Endothelial cell (in vitro differentiated cells): ENCODE data around the gene P3H2. TPM values are rescaled to one million over a fixed set of nuclear protein-coding genes. Genes with fewer than 3 reads are reported as not detected.

Experiments
- DNase-seq: peaks from one replicate; pipeline ENCODE4 v3.0.0; 2021; ENCODE audit warnings: low spot score
- H3K27ac Mint-ChIP-seq: one replicate; pipeline ENCODE4 v1.8.0; 2021; ENCODE audit warnings: mixed read lengths, inconsistent platforms; ENCODE audit not compliant: unreplicated experiment
- H3K27me3 Mint-ChIP-seq: one replicate; pipeline ENCODE4 v1.8.0; 2021; ENCODE audit warnings: mild to moderate bottlenecking, moderate library complexity, mixed read lengths, inconsistent platforms; ENCODE audit not compliant: unreplicated experiment
- H3K36me3 Mint-ChIP-seq: one replicate; pipeline ENCODE4 v1.8.0; 2021; ENCODE audit warnings: mild to moderate bottlenecking, low read depth, mixed read lengths, inconsistent platforms; ENCODE audit not compliant: unreplicated experiment
- H3K4me1 Mint-ChIP-seq: one replicate; pipeline ENCODE4 v1.8.0; 2021; ENCODE audit warnings: mild to moderate bottlenecking, mixed read lengths, inconsistent platforms; ENCODE audit not compliant: unreplicated experiment
- H3K4me3 Mint-ChIP-seq: one replicate; pipeline ENCODE4 v1.8.0; 2021; ENCODE audit warnings: mild to moderate bottlenecking, mixed read lengths, inconsistent platforms; ENCODE audit not compliant: unreplicated experiment
- H3K9me3 Mint-ChIP-seq: one replicate; pipeline ENCODE4 v1.8.0; 2021; ENCODE audit warnings: mixed read lengths, inconsistent platforms; ENCODE audit not compliant: unreplicated experiment
- CTCF ChIP-seq: fragments of 200-600 bp; sonication (generic); IDR thresholded peaks from one replicate; pipeline ENCODE4 v1.5.0; 2021; ENCODE audit warnings: antibody characterized with exemption; ENCODE audit not compliant: unreplicated experiment
- long read RNA-seq: library from polyadenylated mRNA; unstranded; transcript quantifications from one replicate; pipeline ENCODE4 v2.0.0, GENCODE V29; 2020; ENCODE audit not compliant: unreplicated experiment
- total RNA-seq: library from RNA; stranded (reverse); fragmentation: NEBNext Ultra II Directional; extraction: Animal tissue kit (Norgen Biotek cat#: 25700); gene quantifications from one replicate; pipeline ENCODE4 v1.2.1, GENCODE V29; 2021; ENCODE audit not compliant: unreplicated experiment

Gene P3H2
- total RNA-seq, result 1.5 TPM
- long read RNA-seq, result 0 reads

DNA sequence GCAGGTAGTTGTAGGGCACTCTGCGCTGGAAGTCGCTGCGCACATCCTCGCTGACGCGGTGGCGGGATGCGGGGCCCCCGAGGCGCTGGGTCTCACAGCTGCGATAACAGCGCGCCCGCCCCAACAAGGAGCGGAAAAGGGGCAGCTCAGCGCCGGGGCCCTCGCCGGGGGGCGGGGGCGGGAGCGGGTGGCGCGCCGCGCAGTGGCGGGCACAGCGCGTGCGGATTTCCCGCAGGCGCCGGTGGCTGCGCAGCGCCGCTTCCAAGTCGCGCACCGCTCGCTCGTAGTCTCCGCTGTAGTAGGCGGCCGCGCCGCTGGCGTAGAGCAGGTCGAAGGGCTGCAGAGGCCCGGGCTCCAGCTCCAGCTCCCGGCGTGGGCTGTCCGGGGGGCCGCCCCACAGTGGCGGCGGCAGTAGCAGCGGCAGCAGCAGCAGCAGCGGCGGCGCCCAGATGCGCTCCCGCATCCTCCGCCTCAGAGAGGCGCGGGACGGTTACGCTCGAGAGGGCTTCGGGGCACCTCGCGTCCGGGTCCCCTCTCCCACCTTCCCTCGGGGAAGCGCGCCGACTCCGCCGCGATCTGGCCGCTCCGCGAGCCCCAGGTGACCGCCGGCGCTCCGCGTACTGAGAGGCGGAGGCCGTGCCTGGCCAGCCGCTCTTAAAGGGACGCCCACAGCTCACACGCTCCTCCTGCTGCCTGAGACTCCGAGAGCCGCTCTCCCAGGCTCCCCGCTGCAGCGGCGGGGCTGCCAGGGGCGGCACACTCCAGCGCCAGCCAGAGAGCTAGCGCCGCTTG, at the start of gene P3H2:
Gene P3H2 (minus strand): TSS at position 629 of the 792 bp plus-strand sequence. CDS start 166 bp downstream, at position 463.
- peaks cover 6% of the 10 kb centered on the region for H3K4me1 Mint-ChIP-seq

GRCh38 chr3:190169877-190170276, 49.2 kb upstream of the P3H2 start:
- H3K27ac Mint-ChIP-seq, result no peak overlapping the region
- H3K9me3 Mint-ChIP-seq, result no peaks in the 10 kb centered on the region
- H3K4me1 Mint-ChIP-seq, result peaks cover 21% of the 10 kb centered on the region
- TF ChIP-seq CTCF, result no peak
- DNase-seq, result no peak
- no peaks in the 10 kb centered on the region for H3K27me3 Mint-ChIP-seq
- no peaks in the 10 kb centered on the region for H3K36me3 Mint-ChIP-seq
- H3K4me3 Mint-ChIP-seq, result no peak overlapping the region

More for the DNA sequence above, at the start of gene P3H2:
- Mint-ChIP-seq H3K9me3 (no peaks in the 10 kb centered on the region), H3K27me3 (peaks cover 4% of the 10 kb centered on the region), H3K27ac (peak within 1 kb of the TSS; percentile 42), H3K4me3 (peak within 1 kb of the TSS; percentile 87), H3K36me3 (peaks cover 6% of the 10 kb centered on the region)
- peak; percentile 11 for TF ChIP-seq CTCF
- DNase-seq, result peak; percentile 82

GRCh38 chr3:190169243-190169642, 48.5 kb upstream of the P3H2 start:
- H3K27me3 Mint-ChIP-seq, result no peaks in the 10 kb centered on the region
- no peak for DNase-seq
- H3K27ac Mint-ChIP-seq, result no peak overlapping the region

DNA sequence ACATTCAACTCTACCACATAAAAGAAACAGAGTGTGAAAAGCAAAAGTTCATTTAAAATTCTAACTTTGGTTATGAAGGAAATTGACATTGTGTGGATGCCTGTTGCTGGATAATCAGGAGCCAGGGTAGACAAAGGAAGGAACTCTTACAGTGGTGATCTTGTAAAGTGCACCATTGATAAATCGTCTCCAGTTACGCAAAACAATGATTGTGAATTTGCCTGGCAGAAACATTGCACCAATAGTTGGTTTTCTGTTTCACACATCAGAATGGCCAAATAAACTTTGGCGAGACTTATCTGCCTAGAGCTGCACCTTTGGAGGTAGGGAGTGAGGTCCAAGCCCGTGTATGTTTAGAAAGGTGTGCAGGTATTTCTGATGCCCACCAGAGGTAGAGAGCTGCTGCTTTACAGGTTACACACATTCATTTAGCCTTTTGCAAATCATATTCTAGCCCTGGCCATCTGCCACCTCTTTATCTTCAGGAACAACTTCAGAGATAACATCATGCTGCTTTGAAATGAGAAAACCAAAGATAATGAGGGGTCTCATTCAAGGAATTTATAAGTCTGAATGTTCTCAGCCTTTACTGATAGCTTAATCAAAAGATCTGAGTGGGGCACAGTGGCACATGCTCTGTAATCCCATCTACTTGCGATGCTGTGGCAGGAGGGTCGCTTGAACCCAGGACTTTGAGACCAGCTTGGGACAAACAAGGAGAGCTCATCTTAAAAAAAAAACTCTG, 47.4 kb upstream of the P3H2 start:
- TF ChIP-seq CTCF, result no peak
- no peak for DNase-seq
- H3K27ac Mint-ChIP-seq, result no peak overlapping the region
- H3K4me3 Mint-ChIP-seq, result no peak overlapping the region
- no peaks in the 10 kb centered on the region for H3K9me3 Mint-ChIP-seq
- H3K4me1 Mint-ChIP-seq, result peaks cover 21% of the 10 kb centered on the region
- H3K27me3 Mint-ChIP-seq, result no peaks in the 10 kb centered on the region
- H3K36me3 Mint-ChIP-seq, result no peaks in the 10 kb centered on the region

More at GRCh38 chr3:190169243-190169642, 48.5 kb upstream of the P3H2 start:
- H3K4me3 Mint-ChIP-seq, result no peak overlapping the region
- H3K9me3 Mint-ChIP-seq, result no peaks in the 10 kb centered on the region
- no peaks in the 10 kb centered on the region for H3K36me3 Mint-ChIP-seq
- no peak for TF ChIP-seq CTCF
- H3K4me1 Mint-ChIP-seq, result peaks cover 21% of the 10 kb centered on the region
